ENCODE data around the gene MRTFA. TPM values are rescaled to one million over a fixed set of nuclear protein-coding genes. Genes with fewer than 3 reads are reported as not detected.

The MRTFA gene
- total RNA-seq, 1 experiment from 2014 or later, result 28.0 TPM

GRCh38 chr22:40407831-40408717 lies 228.4 kb downstream of the MRTFA start:
- Histone ChIP-seq H3K27ac (ENCODE audit: low read depth, low read length) (no peak overlapping the region), H3K9ac (ENCODE audit: low read length) (no peak overlapping the region), H3K9me2 (ENCODE audit: insufficient read depth) (no peaks in the 10 kb centered on the region), H2AFZ (ENCODE audit: low read depth, low read length, poor library complexity, severe bottlenecking) (no peak overlapping the region), H3K4me1 (ENCODE audit: control insufficient read depth in 1 of 2, insufficient read depth in 2 of 2, low read length in 2 of 2) (peaks cover 4 to 11% of the 10 kb centered on the region in 2 experiments; a peak in 3 of 4 replicates), H4K20me1 (ENCODE audit: insufficient read depth) (no peaks in the 10 kb centered on the region), H3K36me3 (ENCODE audit: control insufficient read depth in 1 of 2, insufficient read depth in 2 of 2, low read length in 2 of 2) (peaks cover 5 to 11% of the 10 kb centered on the region in 2 experiments; a peak in 2 of 4 replicates), H3K4me2 (ENCODE audit: low read length) (no peak overlapping the region), H3K4me3 (replicated peaks in 1 of 2; ENCODE audit: low read depth in 1 of 2, low read length in 2 of 2) (no peak overlapping the region), H3K9me3 (ENCODE audit: control insufficient read depth in 1 of 2, insufficient read depth in 1 of 2, low read depth in 1 of 2, low read length in 2 of 2) (no peaks in the 10 kb centered on the region), H3K79me2 (ENCODE audit: insufficient read depth, low read length) (no peaks in the 10 kb centered on the region), H3K27me3 (ENCODE audit: insufficient read depth, low read length) (no peaks in the 10 kb centered on the region)
- POLR2A ChIA-PET, result no interaction called here
- no TSS peak for BruUV-seq (replicated peaks)
- ATAC-seq, result no peak
- TF ChIP-seq TCF7L2 (IDR thresholded peaks at IDR 0.05; ENCODE audit: borderline replicate concordance, extremely low read depth, insufficient read depth, insufficient read length) (no peak), ZFX (IDR thresholded peaks at IDR 0.05) (no peak), CBX3 (IDR thresholded peaks at IDR 0.05; ENCODE audit: low read depth) (no peak), RAD21 (IDR thresholded peaks at IDR 0.05; ENCODE audit: low read depth) (no peak), ELF1 (IDR thresholded peaks at IDR 0.05; ENCODE audit: borderline replicate concordance, low read depth) (no peak), FOSL1 (IDR thresholded peaks at IDR 0.05; ENCODE audit: low read depth) (no peak), ZNF274 (IDR thresholded peaks at IDR 0.05; ENCODE audit: low read depth, low read length) (no peak), YY1 (IDR thresholded peaks at IDR 0.05; ENCODE audit: extremely low read depth, insufficient replicate concordance, low read depth, low read length) (no peak), POLR2A (IDR thresholded peaks at IDR 0.05; ENCODE audit: borderline replicate concordance, extremely low read depth, insufficient read depth, insufficient read length) (no peak), SRF (IDR thresholded peaks at IDR 0.05; ENCODE audit: low read depth) (no peak), CEBPB (IDR thresholded peaks at IDR 0.05; ENCODE audit: low read depth) (no peak)
- no peak for DNase-seq (ENCODE audit: low read depth, low spot score)
- CTCF ChIA-PET, result no interaction called here
- RAD21 ChIA-PET (ENCODE audit: low non-redundant PET in 1 of 2, low total read pairs in 2 of 2, uncharacterized antibody in 2 of 2, unreplicated experiment in 2 of 2), result no interaction called here
- intact Hi-C loops (cut with micrococcal nuclease), result no loop called here
